GM19372 (cell line): ENCODE results near the gene LUC7L3.

Experiments used
- ATAC-seq: cut with Tn5 transposase; IDR thresholded peaks from one replicate; pipeline ENCODE4 v1.9.1; 2021; ENCODE audit warnings: mild to moderate bottlenecking, low read depth, moderate library complexity; ENCODE audit not compliant: unreplicated experiment

LUC7L3 gene

DNA sequence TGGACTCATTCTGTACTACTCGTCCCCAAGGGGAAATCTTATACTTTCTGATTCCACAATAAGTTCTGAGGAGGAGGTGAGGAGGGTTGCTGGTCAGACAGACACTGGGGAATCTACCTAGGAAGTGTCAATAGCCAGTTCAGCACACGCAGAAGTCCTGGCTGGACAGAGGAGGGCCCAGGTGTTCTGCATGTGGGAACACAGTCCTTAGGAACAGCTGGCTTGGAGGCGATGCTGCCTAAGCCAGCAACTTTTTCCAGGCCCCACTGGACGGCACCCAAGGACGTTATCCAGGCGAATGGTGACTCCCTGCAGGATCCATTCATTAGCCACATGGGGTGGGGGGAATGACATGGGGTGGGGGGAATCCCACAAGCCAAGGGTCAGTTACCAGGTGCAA lies 86.1 kb downstream of the LUC7L3 start:
- no peak for ATAC-seq
